B cell (primary cell): Measurements from ENCODE around the gene ARHGAP18. TPM values are rescaled to one million over a fixed set of nuclear protein-coding genes. Genes with fewer than 3 reads are reported as not detected.

ENCODE experiments used
- ATAC-seq: fragments of 200-7000 bp; cut with Tn5 transposase; one replicate; pipeline ENCODE4 v1.10.0; 2021; ENCODE audit warnings: low read depth, mild to moderate bottlenecking, moderate number of reproducible peaks, moderate library complexity
- CTCF ChIA-PET: fragments of 350-600 bp; sonication (Branson Sonifier 250); formaldehyde crosslinking; loops from one replicate; lab custom pipeline; 2021; ENCODE audit warnings: antibody characterized with exemption, inconsistent platforms; lab: Charles Lee
- POLR2A ChIA-PET: fragments of 350-600 bp; sonication (Branson Sonifier 250); formaldehyde crosslinking; loops from one replicate; lab custom pipeline; 2021; ENCODE audit warnings: antibody characterized with exemption; lab: Charles Lee
- DNase-seq: peaks from one replicate; pipeline ENCODE4 v3.0.0; 2013
- H2AFZ ChIP-seq: 2 replicates; pipeline ENCODE4 v1.6.1; 2012; ENCODE audit warnings: mild to moderate bottlenecking, low read depth, low read length; ENCODE audit not compliant: insufficient read depth, poor library complexity, severe bottlenecking
- H3K27ac ChIP-seq, 2 donors: 1 replicate in 1 of 2; 2 replicates in 1 of 2; pipeline ENCODE4 v1.5.1; 2012 to 2013; ENCODE audit warnings: low read length in 2 of 2, mild to moderate bottlenecking in 2 of 2, moderate library complexity in 1 of 2
- H3K27me3 ChIP-seq, 4 experiments: fragments of 200-600 bp in 1 of 4; sonication (generic) in 1 of 4; replicated peaks in 1 of 4; 1 replicate in 2 of 4; 2 replicates in 2 of 4; pipeline versions ENCODE4 v1.6.1 to v1.7.0; 2013 to 2016; ENCODE audit warnings: low read length in 3 of 4, mild to moderate bottlenecking in 2 of 4, mixed read lengths in 1 of 4, moderate library complexity in 1 of 4; ENCODE audit not compliant: insufficient read depth in 4 of 4, control insufficient read depth in 3 of 4; ENCODE audit errors: control extremely low read depth in 1 of 4
- H3K36me3 ChIP-seq, 2 experiments: replicated peaks in 1 of 2; 1 replicate in 1 of 2; 2 replicates in 1 of 2; pipeline versions ENCODE4 v1.6.1 to v1.7.1; 2013; ENCODE audit warnings: low read length in 1 of 2; ENCODE audit not compliant: insufficient read depth in 2 of 2, control insufficient read depth in 1 of 2; ENCODE audit errors: control extremely low read depth in 1 of 2, extremely low read depth in 1 of 2
- H3K4me1 ChIP-seq, 2 donors: fragments of 200-600 bp in 1 of 2; sonication (generic) in 1 of 2; 1 replicate in 1 of 2; 2 replicates in 1 of 2; pipeline versions ENCODE4 v1.5.1 to v1.6.1; 2013 to 2017; ENCODE audit warnings: low read length in 2 of 2; ENCODE audit not compliant: control insufficient read depth in 2 of 2, insufficient read depth in 2 of 2
- H3K4me2 ChIP-seq: replicated peaks from 2 replicates; pipeline ENCODE3; 2012; ENCODE audit warnings: mild to moderate bottlenecking, low read depth, low read length; ENCODE audit not compliant: poor library complexity, severe bottlenecking
- H3K4me3 ChIP-seq, 5 experiments: fragments of 200-600 bp in 1 of 5; sonication (generic) in 1 of 5; 1 replicate in 3 of 5; 2 replicates in 2 of 5; pipeline versions ENCODE4 v1.5.1 to v1.7.0; 2011 to 2016; ENCODE audit warnings: low read length in 4 of 5, mild to moderate bottlenecking in 4 of 5, low read depth in 2 of 5, control low read depth in 1 of 5, moderate library complexity in 1 of 5; ENCODE audit not compliant: insufficient read depth in 1 of 5; ENCODE audit errors: control extremely low read depth in 1 of 5, extremely low read depth in 1 of 5
- H3K79me2 ChIP-seq: fragments of 200-600 bp; sonication (generic); one replicate; pipeline ENCODE4 v1.6.0; 2016; ENCODE audit warnings: low read length; ENCODE audit not compliant: control insufficient read depth, insufficient read depth
- H3K9ac ChIP-seq: fragments of 200-600 bp; sonication (generic); 2 replicates; pipeline ENCODE4 v1.6.1; 2017; ENCODE audit warnings: mild to moderate bottlenecking, low read length, moderate library complexity
- H3K9me3 ChIP-seq, 3 donors: one replicate each; pipeline versions ENCODE4 v1.6.1 to v1.7.1; 2013; ENCODE audit warnings: low read length in 2 of 3; ENCODE audit not compliant: control insufficient read depth in 2 of 3, insufficient read depth in 1 of 3; ENCODE audit errors: control extremely low read depth in 1 of 3
- H4K20me1 ChIP-seq: 2 replicates; pipeline ENCODE4 v1.6.0; 2012; ENCODE audit warnings: mild to moderate bottlenecking, low read length; ENCODE audit not compliant: insufficient read depth, control insufficient read depth, poor library complexity, severe bottlenecking
- H3K27ac Mint-ChIP-seq: one replicate; pipeline ENCODE4 v1.8.0; 2021; ENCODE audit warnings: mixed read lengths
- H3K27me3 Mint-ChIP-seq: one replicate; pipeline ENCODE4 v1.8.0; 2021; ENCODE audit warnings: mixed read lengths
- H3K4me1 Mint-ChIP-seq: one replicate; pipeline ENCODE4 v1.8.0; 2021; ENCODE audit warnings: mixed read lengths
- H3K4me3 Mint-ChIP-seq: one replicate; pipeline ENCODE4 v1.8.0; 2021; ENCODE audit warnings: mixed read lengths
- H3K9me3 Mint-ChIP-seq: one replicate; pipeline ENCODE4 v1.8.0; 2022; ENCODE audit warnings: mixed read lengths; ENCODE audit not compliant: insufficient read depth
- CTCF ChIP-seq: fragments of 200-600 bp; IDR thresholded peaks from one replicate; pipeline ENCODE4 v1.8.0; 2022; ENCODE audit warnings: antibody characterized with exemption, mild to moderate bottlenecking
- EZH2 ChIP-seq: IDR thresholded peaks from 2 replicates; pipeline ENCODE4 v1.6.1; 2012; ENCODE audit warnings: borderline replicate concordance, low read depth, mild to moderate bottlenecking, moderate library complexity, low read length; ENCODE audit not compliant: insufficient read depth, poor library complexity, severe bottlenecking
- WGBS: methylation state at CpG from one replicate; pipeline ENCODE4 v1.1.5; 2013; ENCODE audit warnings: missing lambda C conversion rate; ENCODE audit not compliant: insufficient coverage; 5-methylcytosine and 5-hydroxymethylcytosine counted together
- intact Hi-C: fragments of 100-400 bp; cut with micrococcal nuclease; formaldehyde crosslinking; loops from one replicate; pipeline ENCODE4 v1.10.0; 2022
- polyA plus RNA-seq: library from polyadenylated mRNA; depleted of rRNA; stranded (reverse); fragments of >200 nt; gene quantifications from 2 replicates; pipeline ENCODE4 v1.2.3, GENCODE V29; 2012
- total RNA-seq, 2 donors: library from RNA; stranded (reverse); fragments of 120-200 nt in 1 of 2; gene quantifications; 1 replicate in 1 of 2; 2 replicates in 1 of 2; pipeline versions ENCODE4 v1.2.3 to v1.2.4, GENCODE V29; 2013 to 2022

The ARHGAP18 gene
- total and polyA plus RNA-seq, 2 donors (not counting 1 experiment from before 2014, with no cell fraction given) = 0.95 to 3.9 TPM

GRCh38 chr6:129565811-129566210 is 144.2 kb downstream of the ARHGAP18 start:
- H3K27ac ChIP-seq = no peak overlapping the region
- DNase-seq (no peak), ATAC-seq (no peak)
- CTCF ChIA-PET = interaction anchor here (1.6 kb wide), 1 partner anchor 31 kb away, joined by 4 read pairs; no protein-coding TSS in a partner anchor
- H3K4me3 ChIP-seq = no peak overlapping the region
- H3K4me1 Mint-ChIP-seq = no peaks in the 10 kb centered on the region
- 100% methylated on average over 1 of the region's 2 CpGs for WGBS
- no peak overlapping the region for H3K27ac Mint-ChIP-seq
- H3K9me3 ChIP-seq = peaks cover 0 to 4% (median 0%) of the 10 kb centered on the region in 3 donors
- H3K27me3 ChIP-seq = no peaks in the 10 kb centered on the region
- H3K36me3 ChIP-seq = no peaks in the 10 kb centered on the region
- no peaks in the 10 kb centered on the region for H3K4me1 ChIP-seq
- POLR2A ChIA-PET = no interaction called here
- no peak overlapping the region for H3K9ac ChIP-seq
- H3K4me3 Mint-ChIP-seq = no peak overlapping the region
- H2AFZ ChIP-seq = no peak overlapping the region
- no peaks in the 10 kb centered on the region for H3K79me2 ChIP-seq
- H4K20me1 ChIP-seq = no peaks in the 10 kb centered on the region
- no peak overlapping the region for H3K4me2 ChIP-seq
- peaks cover 5% of the 10 kb centered on the region for H3K27me3 Mint-ChIP-seq
- TF ChIP-seq EZH2 (no peak), CTCF (no peak)
- intact Hi-C loops = no loop called here
- H3K9me3 Mint-ChIP-seq = no peaks in the 10 kb centered on the region

GRCh38 chr6:129565366-129565765 is 144.6 kb downstream of the ARHGAP18 start:
- no peak overlapping the region for H3K4me2 ChIP-seq
- H3K4me1 ChIP-seq = no peaks in the 10 kb centered on the region
- peaks cover 5% of the 10 kb centered on the region for H3K27me3 Mint-ChIP-seq
- H3K4me3 ChIP-seq = no peak overlapping the region
- WGBS = 92% methylated on average over 4 of the region's 4 CpGs
- TF ChIP-seq EZH2 = no peak
- TF ChIP-seq CTCF = no peak
- no peaks in the 10 kb centered on the region for H3K36me3 ChIP-seq
- no peak overlapping the region for H3K27ac Mint-ChIP-seq
- no peak overlapping the region for H3K9ac ChIP-seq
- no peak overlapping the region for H3K27ac ChIP-seq
- ATAC-seq = no peak
- no peaks in the 10 kb centered on the region for H3K9me3 Mint-ChIP-seq
- peaks cover 0 to 4% (median 0%) of the 10 kb centered on the region in 3 donors for H3K9me3 ChIP-seq
- no peak for DNase-seq
- CTCF ChIA-PET = interaction anchor here (0.9 to 1.6 kb wide), 2 partner anchors 13 to 32 kb away, joined by 3 to 4 read pairs; no protein-coding TSS in a partner anchor
- no peak overlapping the region for H3K4me3 Mint-ChIP-seq
- no peaks in the 10 kb centered on the region for H3K79me2 ChIP-seq
- intact Hi-C loops = no loop called here
- POLR2A ChIA-PET = no interaction called here
- H2AFZ ChIP-seq = no peak overlapping the region
- no peaks in the 10 kb centered on the region for H3K27me3 ChIP-seq
- H3K4me1 Mint-ChIP-seq = no peaks in the 10 kb centered on the region
- no peaks in the 10 kb centered on the region for H4K20me1 ChIP-seq
